Ectodermal cell (in vitro differentiated cells): Measurements from ENCODE around the gene COL21A1.

Source experiments
- H3K27ac ChIP-seq: 2 replicates; pipeline ENCODE4 v1.7.0; 2013; ENCODE audit warnings: mild to moderate bottlenecking, low read depth, low read length; ENCODE audit not compliant: insufficient read depth, poor library complexity, severe bottlenecking
- H3K27me3 ChIP-seq: 2 replicates; pipeline ENCODE4 v1.7.0; 2013; ENCODE audit warnings: mild to moderate bottlenecking, low read length; ENCODE audit not compliant: insufficient read depth, control insufficient read depth, poor library complexity, severe bottlenecking
- H3K36me3 ChIP-seq: one replicate; pipeline ENCODE4 v1.7.0; 2013; ENCODE audit warnings: low read length; ENCODE audit not compliant: control insufficient read depth, insufficient read depth
- H3K4me1 ChIP-seq: one replicate; pipeline ENCODE4 v1.7.0; 2013; ENCODE audit warnings: low read length; ENCODE audit not compliant: control insufficient read depth, insufficient read depth
- H3K4me3 ChIP-seq: 2 replicates; pipeline ENCODE4 v1.7.0; 2013; ENCODE audit warnings: low read depth, low read length, control low read depth; ENCODE audit not compliant: insufficient read depth
- H3K9me3 ChIP-seq: 2 replicates; pipeline ENCODE4 v1.7.0; 2013; ENCODE audit warnings: mild to moderate bottlenecking, low read length, moderate library complexity; ENCODE audit not compliant: control insufficient read depth
- WGBS, 2 experiments: methylation state at CpG; one replicate each; pipeline ENCODE4 v1.1.7; 2013; ENCODE audit warnings: missing lambda C conversion rate in 2 of 2; 5-methylcytosine and 5-hydroxymethylcytosine counted together

Gene COL21A1

GRCh38 chr6:56043076-56043475 lies 204.3 kb downstream of the COL21A1 start:
- Histone ChIP-seq H3K27ac (no peak overlapping the region), H3K27me3 (no peaks in the 10 kb centered on the region), H3K9me3 (no peaks in the 10 kb centered on the region), H3K4me3 (no peak overlapping the region), H3K36me3 (no peaks in the 10 kb centered on the region), H3K4me1 (no peaks in the 10 kb centered on the region)

- H3K4me1 ChIP-seq: no peaks in the 10 kb centered on the region
- no peak overlapping the region for H3K4me3 ChIP-seq
- no peaks in the 10 kb centered on the region for H3K36me3 ChIP-seq
- WGBS, 2 experiments: 83 to 90% methylated on average over 1 of the region's 1 CpG
- H3K9me3 ChIP-seq: no peaks in the 10 kb centered on the region
- no peaks in the 10 kb centered on the region for H3K27me3 ChIP-seq
- no peak overlapping the region for H3K27ac ChIP-seq
Observed at GRCh38 chr6:56041591-56041990, 205.8 kb downstream of the COL21A1 start.

GRCh38 chr6:56040889-56041301 lies 206.5 kb downstream of the COL21A1 start:
- Histone ChIP-seq H3K4me3 (no peak overlapping the region), H3K27me3 (no peaks in the 10 kb centered on the region), H3K27ac (no peak overlapping the region), H3K36me3 (no peaks in the 10 kb centered on the region), H3K4me1 (no peaks in the 10 kb centered on the region), H3K9me3 (no peaks in the 10 kb centered on the region)
- 94 to 95% methylated on average over 1 of the region's 1 CpG for WGBS, 2 experiments

- Histone ChIP-seq H3K4me1 (no peaks in the 10 kb centered on the region), H3K4me3 (no peak overlapping the region), H3K36me3 (no peaks in the 10 kb centered on the region), H3K27me3 (no peaks in the 10 kb centered on the region), H3K9me3 (no peaks in the 10 kb centered on the region), H3K27ac (no peak overlapping the region)
- WGBS, 2 experiments: 95% methylated on average over 2 of the region's 2 CpGs; no CpG with 5 or more reads in 1 of the 2 experiments
Observed at GRCh38 chr6:56040223-56040622, 207.2 kb downstream of the COL21A1 start.

- Histone ChIP-seq H3K27ac (no peak overlapping the region), H3K27me3 (no peaks in the 10 kb centered on the region), H3K36me3 (no peaks in the 10 kb centered on the region), H3K4me1 (no peaks in the 10 kb centered on the region), H3K9me3 (no peaks in the 10 kb centered on the region), H3K4me3 (no peak overlapping the region)
- WGBS, 2 experiments: 80 to 92% methylated on average over 5 to 6 of the region's 6 CpGs
Observed at GRCh38 chr6:56038764-56039163, 208.6 kb downstream of the COL21A1 start.

GRCh38 chr6:56037601-56038000 lies 209.8 kb downstream of the COL21A1 start:
- no peaks in the 10 kb centered on the region for H3K36me3 ChIP-seq
- H3K27ac ChIP-seq: no peak overlapping the region
- H3K27me3 ChIP-seq: no peaks in the 10 kb centered on the region
- WGBS, 2 experiments: 90 to 94% methylated on average over 1 of the region's 1 CpG
- no peak overlapping the region for H3K4me3 ChIP-seq
- H3K9me3 ChIP-seq: no peaks in the 10 kb centered on the region
- no peaks in the 10 kb centered on the region for H3K4me1 ChIP-seq

GRCh38 chr6:56036916-56037600 lies 210.3 kb downstream of the COL21A1 start:
- Histone ChIP-seq H3K4me3 (no peak overlapping the region), H3K4me1 (no peaks in the 10 kb centered on the region), H3K36me3 (no peaks in the 10 kb centered on the region), H3K9me3 (no peaks in the 10 kb centered on the region), H3K27ac (no peak overlapping the region), H3K27me3 (no peaks in the 10 kb centered on the region)
- 91 to 100% methylated on average over 1 of the region's 1 CpG for WGBS, 2 experiments

- Histone ChIP-seq H3K4me1 (no peaks in the 10 kb centered on the region), H3K27me3 (no peaks in the 10 kb centered on the region), H3K36me3 (no peaks in the 10 kb centered on the region), H3K27ac (no peak overlapping the region), H3K4me3 (no peak overlapping the region), H3K9me3 (no peaks in the 10 kb centered on the region)
- 94 to 95% methylated on average over 2 of the region's 2 CpGs for WGBS, 2 experiments
Observed at GRCh38 chr6:56033401-56033800, 214.0 kb downstream of the COL21A1 start.

GRCh38 chr6:56032715-56033260 lies 214.6 kb downstream of the COL21A1 start:
- H3K9me3 ChIP-seq: no peaks in the 10 kb centered on the region
- no peaks in the 10 kb centered on the region for H3K27me3 ChIP-seq
- H3K4me1 ChIP-seq: no peaks in the 10 kb centered on the region
- H3K27ac ChIP-seq: no peak overlapping the region
- WGBS, 2 experiments: 88 to 96% methylated on average over 2 of the region's 2 CpGs
- no peak overlapping the region for H3K4me3 ChIP-seq
- H3K36me3 ChIP-seq: no peaks in the 10 kb centered on the region

- WGBS, 2 experiments: 85 to 96% methylated on average over 2 of the region's 2 CpGs
- no peak overlapping the region for H3K27ac ChIP-seq
- no peaks in the 10 kb centered on the region for H3K27me3 ChIP-seq
- H3K9me3 ChIP-seq: no peaks in the 10 kb centered on the region
- no peaks in the 10 kb centered on the region for H3K36me3 ChIP-seq
- no peak overlapping the region for H3K4me3 ChIP-seq
- no peaks in the 10 kb centered on the region for H3K4me1 ChIP-seq
Observed at GRCh38 chr6:56027865-56028264, 219.5 kb downstream of the COL21A1 start.
